HepG2 (cell line): ENCODE data around the gene TMEM167B. TPM values are rescaled to one million over a fixed set of nuclear protein-coding genes. Genes with fewer than 3 reads are reported as not detected.

Experiments
- BRD4 ChIP-seq: sonication (generic); formaldehyde crosslinking; IDR thresholded peaks from 2 replicates; pipeline ENCODE4 v1.4.0; 2020; ENCODE audit warnings: missing genetic modification reagents
- FOXC1 ChIP-seq: sonication (generic); formaldehyde crosslinking; IDR thresholded peaks from 2 replicates; pipeline ENCODE4 v1.8.0; 2022; ENCODE audit warnings: mild to moderate bottlenecking, missing genetic modification reagents, borderline replicate concordance
- GABPB1 ChIP-seq: IDR thresholded peaks from 2 replicates; pipeline ENCODE4 v1.6.1; 2016; ENCODE audit warnings: mild to moderate bottlenecking, missing genetic modification reagents, moderate library complexity, missing compliant biosample characterization
- GRHL1 ChIP-seq: sonication (generic); formaldehyde crosslinking; conservative IDR thresholded peaks from 2 replicates; pipeline ENCODE4 v1.8.0; 2022; ENCODE audit warnings: missing genetic modification reagents
- HOXA5 ChIP-seq: sonication (generic); formaldehyde crosslinking; IDR thresholded peaks from 2 replicates; pipeline ENCODE4 v1.4.0; 2020; ENCODE audit warnings: missing genetic modification reagents
- KIAA2018 ChIP-seq: sonication (generic); formaldehyde crosslinking; IDR thresholded peaks from 2 replicates; pipeline ENCODE4 v1.5.0; 2020; ENCODE audit warnings: mild to moderate bottlenecking, missing genetic modification reagents, borderline replicate concordance
- MBD4 ChIP-seq: IDR thresholded peaks from 2 replicates; pipeline ENCODE4 v1.6.1; 2012; ENCODE audit warnings: low read length, inconsistent platforms, borderline replicate concordance
- MTF1 ChIP-seq: sonication (generic); formaldehyde crosslinking; IDR thresholded peaks from 2 replicates; pipeline ENCODE4 v1.5.0; 2020; ENCODE audit warnings: missing genetic modification reagents
- TBL1XR1 ChIP-seq: fragments of 150-350 bp; IDR thresholded peaks from 2 replicates; pipeline ENCODE4 v1.6.1; 2014; ENCODE audit warnings: borderline replicate concordance, low read length; ENCODE audit not compliant: partially characterized antibody
- TCF12 ChIP-seq, 2 experiments: fragments of 450-650 bp in 1 of 2; sonication (generic) in 1 of 2; formaldehyde crosslinking in 1 of 2; IDR thresholded peaks; 2 replicates each; pipeline versions ENCODE4 v1.6.1 to v1.8.0; 2017 to 2022; ENCODE audit warnings: antibody characterized with exemption in 1 of 2, mild to moderate bottlenecking in 1 of 2, missing genetic modification reagents in 1 of 2, moderate library complexity in 1 of 2
- ZNF281 ChIP-seq: sonication (generic); formaldehyde crosslinking; IDR thresholded peaks from 2 replicates; pipeline ENCODE4 v1.4.0; 2020; ENCODE audit warnings: missing genetic modification reagents, borderline replicate concordance
- ZNF367 ChIP-seq: sonication (generic); formaldehyde crosslinking; IDR thresholded peaks from 2 replicates; pipeline ENCODE4 v1.4.0; 2020; ENCODE audit warnings: missing genetic modification reagents, borderline replicate concordance
- ZNF619 ChIP-seq: sonication (generic); formaldehyde crosslinking; IDR thresholded peaks from 2 replicates; pipeline ENCODE4 v1.4.0; 2020; ENCODE audit warnings: mild to moderate bottlenecking, missing genetic modification reagents
- ZNF644 ChIP-seq: IDR thresholded peaks from 2 replicates; pipeline ENCODE4 v1.6.1; 2016; ENCODE audit warnings: low read depth
- ZSCAN25 ChIP-seq: sonication (generic); formaldehyde crosslinking; IDR thresholded peaks from 2 replicates; pipeline ENCODE4 v1.8.0; 2022; ENCODE audit warnings: mild to moderate bottlenecking, missing genetic modification reagents
- polyA plus RNA-seq, 8 experiments: library from polyadenylated mRNA; depleted of rRNA in 3 of 8; stranded (reverse) in 7 of 8; unstranded in 1 of 8; fragments of >200 nt; fragmentation: Illumina TruSeq in 4 of 8; extraction: Trizol in 4 of 8; gene quantifications; 2 replicates each; pipeline versions ENCODE4 v1.2.1 to v1.2.3, GENCODE V29; 2011 to 2016; ENCODE audit warnings: low read depth in 4 of 8, missing spikeins in 1 of 8, mixed read lengths in 1 of 8; ENCODE audit not compliant: insufficient read depth in 1 of 8
- total RNA-seq, 5 experiments: library from RNA; depleted of rRNA; stranded (reverse); fragments of >200 nt; fragmentation: Illumina TruSeq; extraction: Trizol; gene quantifications; 2 replicates each; pipeline ENCODE4 v1.2.3, GENCODE V29; 2016; ENCODE audit warnings: low read depth in 1 of 5

The TMEM167B gene
- total and polyA plus RNA-seq, 2 of the 13 experiments (the other 11 are each of a cell fraction or from before 2014, with no cell fraction given), result 9.5 to 22.4 TPM

- no peak for TF ChIP-seq KIAA2018 (CRISPR knock-in tag)
- TF ChIP-seq GRHL1 (CRISPR knock-in tag), result no peak
- peak; percentile 90 for TF ChIP-seq BRD4 (CRISPR knock-in tag)
- 0 out of 2 replicates have a peak, but pooled peaks have one; percentile 8 for TF ChIP-seq ZNF644
- no peak for TF ChIP-seq HOXA5 (CRISPR knock-in tag)
- TF ChIP-seq MBD4, result no peak
- no peak for TF ChIP-seq ZNF367
- TF ChIP-seq ZNF281 (CRISPR knock-in tag), result no peak
- no peak; the same call in 1 of the 2 replicates for TF ChIP-seq FOXC1 (CRISPR knock-in tag)
- no peak for TF ChIP-seq TBL1XR1
- no peak for TF ChIP-seq TCF12 (IDR thresholded peaks at IDR 0.05)
- no peak for TF ChIP-seq TCF12 (CRISPR knock-in tag; IDR thresholded peaks at IDR 0.05)
- peak; percentile 99 for TF ChIP-seq GABPB1
- TF ChIP-seq ZNF619, result 0 out of 2 replicates have a peak, but pooled peaks have one; percentile 26
- TF ChIP-seq MTF1 (CRISPR knock-in tag), result no peak
- TF ChIP-seq ZSCAN25 (CRISPR knock-in tag), result no peak
These were observed 14.8 kb upstream of the TMEM167B start, which contains the start of gene TAF13 (continued) for GRCh38 chr1:109075531-109076490.
